Activated CD4-positive, alpha-beta T cell treated with anti-CD3 and anti-CD28 coated beads for 36 hours (primary cell): Measurements from ENCODE around the gene MARK3. TPM values are rescaled to one million over a fixed set of nuclear protein-coding genes. Genes with fewer than 3 reads are reported as not detected.
A peak's percentile ranks its signal among the peaks of the same experiment; 100 is the strongest.
"Not testable (repeated sequence)": the region's sequence is repeated elsewhere in the genome, so short reads cannot be mapped to it uniquely, and the experiment has no call there.

Experiments
- ATAC-seq: fragments of 200-7000 bp; cut with Tn5 transposase; one replicate; pipeline ENCODE4 v1.10.0; 2021; ENCODE audit warnings: mild to moderate bottlenecking, moderate library complexity
- CTCF ChIA-PET: fragments of 350-600 bp; sonication (Branson Sonifier 250); formaldehyde crosslinking; loops from one replicate; lab custom pipeline; 2021; ENCODE audit warnings: antibody characterized with exemption; lab: Charles Lee
- POLR2A ChIA-PET: fragments of 350-600 bp; sonication (Branson Sonifier 250); formaldehyde crosslinking; loops from one replicate; lab custom pipeline; 2021; ENCODE audit warnings: antibody characterized with exemption, inconsistent platforms; lab: Charles Lee
- DNase-seq: peaks from one replicate; pipeline ENCODE4 v3.0.0-alpha.2; 2020
- H3K27ac Mint-ChIP-seq: one replicate; pipeline ENCODE4 v1.8.0; 2021; ENCODE audit warnings: mixed read lengths
- H3K27me3 Mint-ChIP-seq: one replicate; pipeline ENCODE4 v1.8.0; 2021; ENCODE audit warnings: mixed read lengths
- H3K36me3 Mint-ChIP-seq: one replicate; pipeline ENCODE4 v1.8.0; 2021; ENCODE audit warnings: low read depth, mixed read lengths
- H3K4me1 Mint-ChIP-seq: one replicate; pipeline ENCODE4 v1.8.0; 2021; ENCODE audit warnings: mixed read lengths
- H3K4me3 Mint-ChIP-seq: one replicate; pipeline ENCODE4 v1.8.0; 2021; ENCODE audit warnings: mild to moderate bottlenecking, moderate library complexity, mixed read lengths
- H3K9me3 Mint-ChIP-seq: one replicate; pipeline ENCODE4 v1.8.0; 2021; ENCODE audit warnings: low read depth, mixed read lengths
- intact Hi-C, 2 experiments: fragments of 100-400 bp; cut with DNase I in 1 of 2; cut with micrococcal nuclease in 1 of 2; formaldehyde crosslinking; loops; one replicate each; pipeline versions ENCODE4 v1.14.2 to v1.15.1; 2022 to 2024; cut with DNase I, micrococcal nuclease
- total RNA-seq, 2 experiments: library from RNA; stranded (reverse); gene quantifications; one replicate each; pipeline ENCODE4 v1.2.3, GENCODE V29; 2021

MARK3 gene
- total RNA-seq, 2 experiments from 2014 or later = 57.3 to 64.9 TPM

GRCh38 chr14:103502877-103503276, 117.7 kb downstream of the MARK3 start:
- ChIA-PET POLR2A (no interaction called here), CTCF (interaction anchor here (0.9 to 4.0 kb wide), 3 partner anchors 11 to 112 kb away, joined by 3 to 21 read pairs (median 3); no protein-coding TSS in a partner anchor)
- H3K36me3 Mint-ChIP-seq = peaks cover 45% of the 10 kb centered on the region

GRCh38 chr14:103503296-103503695, 118.1 kb downstream of the MARK3 start:
- no peaks in the 10 kb centered on the region for H3K9me3 Mint-ChIP-seq
- ATAC-seq = no peak

More at GRCh38 chr14:103502877-103503276, 117.7 kb downstream of the MARK3 start:
- no peak for ATAC-seq
- no peak for DNase-seq
- intact Hi-C loops = no loop called here
- Mint-ChIP-seq H3K27ac (no peak overlapping the region), H3K9me3 (no peaks in the 10 kb centered on the region), H3K4me3 (no peak overlapping the region), H3K4me1 (peaks cover 19% of the 10 kb centered on the region), H3K27me3 (no peaks in the 10 kb centered on the region)

DNA sequence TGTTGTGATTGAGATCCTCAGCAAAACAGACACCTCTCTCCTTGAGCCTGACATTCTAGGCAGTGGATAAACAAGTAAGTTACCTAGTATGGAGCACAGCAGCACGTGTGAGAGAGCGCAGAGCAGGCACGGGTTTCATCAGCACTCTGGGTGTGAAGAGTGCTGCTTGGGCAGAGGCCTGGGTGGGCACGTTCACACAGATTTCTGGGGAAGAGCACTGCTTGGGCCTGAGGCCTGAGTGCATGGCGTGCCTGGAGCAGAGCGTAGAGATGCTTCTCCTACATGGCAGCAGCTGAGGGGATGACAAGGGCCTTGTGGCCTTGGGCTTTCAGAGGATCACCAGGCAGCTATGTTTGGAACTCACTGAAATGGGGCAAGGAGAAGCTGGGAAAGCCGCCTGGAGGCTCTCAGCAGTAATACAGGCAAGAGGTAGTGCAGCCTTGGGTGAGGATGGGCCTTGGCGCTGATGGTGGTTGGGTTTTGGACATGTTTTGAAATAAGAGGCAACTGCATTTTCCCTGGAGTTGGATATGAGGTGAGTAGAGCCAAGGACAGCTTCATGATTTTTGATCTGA, 119.9 kb downstream of the MARK3 start:
- DNase-seq = no peak
- POLR2A ChIA-PET = no interaction called here

More at GRCh38 chr14:103503296-103503695, 118.1 kb downstream of the MARK3 start:
- Mint-ChIP-seq H3K4me1 (peaks cover 19% of the 10 kb centered on the region), H3K36me3 (peaks cover 45% of the 10 kb centered on the region), H3K27me3 (no peaks in the 10 kb centered on the region), H3K4me3 (no peak overlapping the region), H3K27ac (no peak overlapping the region)
- POLR2A ChIA-PET = no interaction called here
- DNase-seq = no peak
- CTCF ChIA-PET = interaction anchor here (0.9 to 4.0 kb wide), 4 partner anchors 12 to 112 kb away, joined by 3 to 21 read pairs (median 3); no protein-coding TSS in a partner anchor
- intact Hi-C loops = no loop called here

GRCh38 chr14:103507751-103508150, 122.5 kb downstream of the MARK3 start:
- H3K27ac Mint-ChIP-seq = no peak overlapping the region
- H3K4me1 Mint-ChIP-seq = peaks cover 10% of the 10 kb centered on the region
- H3K4me3 Mint-ChIP-seq = no peak overlapping the region
- no peaks in the 10 kb centered on the region for H3K27me3 Mint-ChIP-seq
- DNase-seq (no peak), ATAC-seq (no peak)
- H3K9me3 Mint-ChIP-seq = no peaks in the 10 kb centered on the region
- ChIA-PET CTCF (interaction anchor here (0.6 kb wide), 1 partner anchor 570 kb away, joined by 4 read pairs; no protein-coding TSS in a partner anchor), POLR2A (no interaction called here)
- intact Hi-C loops = no loop called here
- peaks cover 27% of the 10 kb centered on the region for H3K36me3 Mint-ChIP-seq

More for the DNA sequence above, 119.9 kb downstream of the MARK3 start:
- Mint-ChIP-seq H3K27ac (no peak overlapping the region), H3K4me1 (peaks cover 12% of the 10 kb centered on the region), H3K9me3 (no peaks in the 10 kb centered on the region), H3K27me3 (no peaks in the 10 kb centered on the region), H3K36me3 (peaks cover 39% of the 10 kb centered on the region), H3K4me3 (no peak overlapping the region)
- intact Hi-C loops = no loop called here
- CTCF ChIA-PET = interaction anchor here (0.9 to 4.0 kb wide), 2 partner anchors 13 to 14 kb away, joined by 3 to 21 read pairs; no protein-coding TSS in a partner anchor
- ATAC-seq = no peak

GRCh38 chr14:103508521-103509329, 123.5 kb downstream of the MARK3 start:
- CTCF ChIA-PET = interaction anchor here (0.9 kb wide), 2 partner anchors 9 to 10 kb away, joined by 3 to 6 read pairs; no protein-coding TSS in a partner anchor
- Mint-ChIP-seq H3K9me3 (no peaks in the 10 kb centered on the region), H3K4me3 (no peak overlapping the region), H3K27ac (no peak overlapping the region), H3K4me1 (peaks cover 5% of the 10 kb centered on the region), H3K27me3 (no peaks in the 10 kb centered on the region), H3K36me3 (peaks cover 19% of the 10 kb centered on the region)
- POLR2A ChIA-PET = no interaction called here
- intact Hi-C loops = no loop called here
- ATAC-seq (no peak), DNase-seq (no peak)

- Mint-ChIP-seq H3K9me3 (no peaks in the 10 kb centered on the region), H3K4me1 (no peaks in the 10 kb centered on the region), H3K4me3 (no peak overlapping the region), H3K27me3 (no peaks in the 10 kb centered on the region), H3K27ac (no peak overlapping the region), H3K36me3 (peaks cover 11% of the 10 kb centered on the region)
- peak; percentile 2 for DNase-seq
- intact Hi-C loops = no loop called here
- POLR2A ChIA-PET = no interaction called here
- no peak for ATAC-seq
- CTCF ChIA-PET = interaction anchor here (1.0 kb wide), 1 partner anchor 8 kb away, joined by 3 read pairs; no protein-coding TSS in a partner anchor
These were observed 124.9 kb downstream of the MARK3 start for GRCh38 chr14:103509864-103510723.

GRCh38 chr14:103510724-103511693, 125.8 kb downstream of the MARK3 start:
- ATAC-seq = no peak
- ChIA-PET CTCF (no interaction called here), POLR2A (no interaction called here)
- peaks cover 6% of the 10 kb centered on the region for H3K36me3 Mint-ChIP-seq
- H3K9me3 Mint-ChIP-seq = no peaks in the 10 kb centered on the region
- no peaks in the 10 kb centered on the region for H3K27me3 Mint-ChIP-seq
- no peaks in the 10 kb centered on the region for H3K4me1 Mint-ChIP-seq
- intact Hi-C loops = no loop called here
- no peak for DNase-seq
- H3K27ac Mint-ChIP-seq = no peak overlapping the region
- H3K4me3 Mint-ChIP-seq = no peak overlapping the region

DNA sequence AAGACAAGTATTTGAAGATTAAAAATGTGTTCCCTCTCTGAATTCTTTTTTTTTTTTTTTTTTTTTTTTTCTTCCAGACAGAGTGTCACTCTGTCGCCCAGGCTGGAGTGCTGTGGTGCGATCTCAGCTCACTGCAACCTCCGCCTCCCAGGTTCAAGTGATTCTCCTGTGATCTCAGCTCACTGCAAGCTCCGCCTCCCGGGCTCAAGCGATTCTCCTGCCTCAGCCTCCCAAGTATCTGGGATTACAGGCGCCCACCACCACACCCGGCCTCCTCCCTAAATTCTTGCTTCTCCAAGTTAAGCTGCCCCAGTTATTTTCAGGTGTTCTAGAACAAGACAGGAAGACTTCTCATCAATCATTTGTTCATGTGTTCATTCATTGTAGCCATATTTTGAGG, 127.0 kb downstream of the MARK3 start:
- intact Hi-C loops, H3K36me3 Mint-ChIP-seq, H3K27me3 Mint-ChIP-seq, H3K4me1 Mint-ChIP-seq, POLR2A ChIA-PET, ATAC-seq, H3K27ac Mint-ChIP-seq, CTCF ChIA-PET, H3K9me3 Mint-ChIP-seq, DNase-seq, H3K4me3 Mint-ChIP-seq: not testable (repeated sequence)

GRCh38 chr14:103512701-103513611, 127.7 kb downstream of the MARK3 start:
- DNase-seq (peak; percentile 16), ATAC-seq (peak; percentile 58)
- ChIA-PET POLR2A (no interaction called here), CTCF (no interaction called here)
- intact Hi-C loops = no loop called here
- Mint-ChIP-seq H3K9me3 (no peaks in the 10 kb centered on the region), H3K27ac (no peak overlapping the region), H3K36me3 (peaks cover 6% of the 10 kb centered on the region), H3K4me3 (no peak overlapping the region), H3K27me3 (no peaks in the 10 kb centered on the region), H3K4me1 (no peaks in the 10 kb centered on the region)
